ENCODE data around the gene IMPACT.

The IMPACT gene, protein sequence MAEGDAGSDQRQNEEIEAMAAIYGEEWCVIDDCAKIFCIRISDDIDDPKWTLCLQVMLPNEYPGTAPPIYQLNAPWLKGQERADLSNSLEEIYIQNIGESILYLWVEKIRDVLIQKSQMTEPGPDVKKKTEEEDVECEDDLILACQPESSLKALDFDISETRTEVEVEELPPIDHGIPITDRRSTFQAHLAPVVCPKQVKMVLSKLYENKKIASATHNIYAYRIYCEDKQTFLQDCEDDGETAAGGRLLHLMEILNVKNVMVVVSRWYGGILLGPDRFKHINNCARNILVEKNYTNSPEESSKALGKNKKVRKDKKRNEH

GRCh38 chr18:24426398-24427294 lies at the start of gene IMPACT:
IMPACT (plus strand) TSS chr18:24426670; CDS start chr18:24426757, 87 bp downstream.
- H3K27me3 ChIP-seq (ENCODE audit: control insufficient read depth, insufficient read depth, low read length), result no peaks in the 10 kb centered on the region
- peaks cover 2% of the 10 kb centered on the region for H3K4me1 ChIP-seq (ENCODE audit: control insufficient read depth, insufficient read depth, low read length)
- peak within 1 kb of the TSS; percentile 45 for H3K9ac ChIP-seq (ENCODE audit: low read length)
- H3K4me3 ChIP-seq (ENCODE audit: low read length), result peak within 1 kb of the TSS; percentile 84
- H3K36me3 ChIP-seq (ENCODE audit: control insufficient read depth, insufficient read depth, low read length), result no peaks in the 10 kb centered on the region
- H3K27ac ChIP-seq (ENCODE audit: low read depth, low read length), result peak within 1 kb of the TSS; percentile 76

DNA sequence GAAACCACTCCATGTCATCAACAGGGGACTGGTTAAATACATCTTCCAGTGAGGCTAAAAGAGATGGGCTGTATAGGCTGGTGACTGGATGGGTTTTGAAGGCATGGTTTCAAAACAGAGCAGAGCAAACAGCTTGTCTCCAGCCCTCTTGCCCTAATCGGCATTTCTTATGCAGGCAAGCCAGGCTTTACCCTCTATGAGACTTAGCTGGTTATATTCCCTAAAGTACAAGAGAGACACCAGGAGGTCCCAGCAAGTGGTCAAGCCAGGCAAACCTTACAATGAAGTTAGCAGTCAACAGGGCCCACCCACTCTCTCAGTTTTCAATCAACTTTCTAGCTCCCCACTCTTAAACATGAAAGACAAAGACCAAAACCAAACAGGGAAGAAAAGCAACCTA lies 47.9 kb upstream of the IMPACT start:
- Histone ChIP-seq H3K9ac (ENCODE audit: low read length) (no peak overlapping the region), H3K27me3 (ENCODE audit: control insufficient read depth, insufficient read depth, low read length) (no peaks in the 10 kb centered on the region), H3K4me1 (ENCODE audit: control insufficient read depth, insufficient read depth, low read length) (no peaks in the 10 kb centered on the region), H3K36me3 (ENCODE audit: control insufficient read depth, insufficient read depth, low read length) (peaks cover 2% of the 10 kb centered on the region), H3K4me3 (ENCODE audit: low read length) (no peak overlapping the region), H3K27ac (ENCODE audit: low read depth, low read length) (no peak overlapping the region)

DNA sequence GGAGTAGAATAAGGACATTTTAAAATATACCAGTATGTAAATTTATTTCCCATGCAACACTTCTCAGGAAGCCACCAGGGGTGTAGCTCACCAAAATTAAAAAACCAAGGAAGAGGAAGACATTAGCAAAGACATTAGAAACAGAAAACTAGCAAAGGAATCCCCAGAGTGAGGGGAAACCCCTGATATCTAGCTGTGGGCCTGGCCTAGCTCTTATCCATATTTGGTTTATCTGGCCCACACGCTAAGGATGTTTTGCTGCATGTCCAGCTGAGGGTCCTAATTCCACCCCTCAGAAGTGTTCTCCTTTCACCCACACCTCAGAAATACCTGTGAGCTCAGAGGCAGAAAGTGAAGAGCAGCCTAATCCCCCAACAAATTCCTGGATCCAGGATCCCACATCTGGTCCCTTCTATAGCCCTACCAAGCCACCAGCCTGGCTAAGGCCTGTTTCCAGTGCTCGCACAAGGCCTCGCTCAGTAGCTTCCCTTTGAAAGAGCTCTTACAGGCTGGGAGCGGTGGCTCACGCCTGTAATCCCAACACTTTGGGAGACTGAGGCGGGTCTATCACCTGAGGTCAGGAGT lies 46.2 kb upstream of the IMPACT start:
- H3K36me3 ChIP-seq (ENCODE audit: control insufficient read depth, insufficient read depth, low read length), result peaks cover 1% of the 10 kb centered on the region
- no peak overlapping the region for H3K27ac ChIP-seq (ENCODE audit: low read depth, low read length)
- H3K9ac ChIP-seq (ENCODE audit: low read length), result no peak overlapping the region
- H3K27me3 ChIP-seq (ENCODE audit: control insufficient read depth, insufficient read depth, low read length), result no peaks in the 10 kb centered on the region
- H3K4me1 ChIP-seq (ENCODE audit: control insufficient read depth, insufficient read depth, low read length), result no peaks in the 10 kb centered on the region
- H3K4me3 ChIP-seq (ENCODE audit: low read length), result no peak overlapping the region

GRCh38 chr18:24381126-24381525 lies 45.3 kb upstream of the IMPACT start:
- no peaks in the 10 kb centered on the region for H3K36me3 ChIP-seq (ENCODE audit: control insufficient read depth, insufficient read depth, low read length)
- H3K4me3 ChIP-seq (ENCODE audit: low read length), result no peak overlapping the region
- no peaks in the 10 kb centered on the region for H3K4me1 ChIP-seq (ENCODE audit: control insufficient read depth, insufficient read depth, low read length)
- no peaks in the 10 kb centered on the region for H3K27me3 ChIP-seq (ENCODE audit: control insufficient read depth, insufficient read depth, low read length)
- no peak overlapping the region for H3K27ac ChIP-seq (ENCODE audit: low read depth, low read length)
- no peak overlapping the region for H3K9ac ChIP-seq (ENCODE audit: low read length)

DNA sequence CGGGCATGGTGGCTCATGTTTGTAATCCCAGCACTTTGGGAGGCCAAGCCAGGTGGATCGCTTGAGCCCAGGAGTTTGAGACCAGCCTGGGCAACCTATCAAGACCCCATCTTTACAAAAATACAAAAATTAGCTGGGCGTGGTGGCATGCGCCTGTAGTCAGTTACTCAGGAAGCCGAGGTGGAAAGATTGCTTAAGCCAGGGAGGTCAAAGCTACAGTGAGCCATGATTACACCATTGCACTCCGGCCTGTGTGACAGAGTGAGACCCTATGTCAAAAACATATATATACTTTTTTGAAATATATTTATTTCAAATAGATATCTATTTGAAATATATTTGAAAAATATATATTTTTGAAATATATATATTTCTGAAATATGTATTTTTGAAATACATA lies 39.8 kb upstream of the IMPACT start:
- Histone ChIP-seq H3K27ac (ENCODE audit: low read depth, low read length) (no peak overlapping the region), H3K27me3 (ENCODE audit: control insufficient read depth, insufficient read depth, low read length) (no peaks in the 10 kb centered on the region), H3K4me1 (ENCODE audit: control insufficient read depth, insufficient read depth, low read length) (no peaks in the 10 kb centered on the region), H3K9ac (ENCODE audit: low read length) (no peak overlapping the region), H3K4me3 (ENCODE audit: low read length) (no peak overlapping the region), H3K36me3 (ENCODE audit: control insufficient read depth, insufficient read depth, low read length) (no peaks in the 10 kb centered on the region)

GRCh38 chr18:24388957-24389356 lies 37.5 kb upstream of the IMPACT start:
- H3K4me1 ChIP-seq (ENCODE audit: control insufficient read depth, insufficient read depth, low read length), result no peaks in the 10 kb centered on the region
- H3K4me3 ChIP-seq (ENCODE audit: low read length), result no peak overlapping the region
- no peak overlapping the region for H3K27ac ChIP-seq (ENCODE audit: low read depth, low read length)

GRCh38 chr18:24395049-24395795 lies 31.2 kb upstream of the IMPACT start:
- Histone ChIP-seq H3K9ac (ENCODE audit: low read length) (no peak overlapping the region), H3K27ac (ENCODE audit: low read depth, low read length) (no peak overlapping the region), H3K36me3 (ENCODE audit: control insufficient read depth, insufficient read depth, low read length) (no peaks in the 10 kb centered on the region), H3K4me3 (ENCODE audit: low read length) (no peak overlapping the region), H3K27me3 (ENCODE audit: control insufficient read depth, insufficient read depth, low read length) (no peaks in the 10 kb centered on the region), H3K4me1 (ENCODE audit: control insufficient read depth, insufficient read depth, low read length) (no peaks in the 10 kb centered on the region)

More at GRCh38 chr18:24388957-24389356, 37.5 kb upstream of the IMPACT start:
- no peaks in the 10 kb centered on the region for H3K36me3 ChIP-seq (ENCODE audit: control insufficient read depth, insufficient read depth, low read length)
- no peak overlapping the region for H3K9ac ChIP-seq (ENCODE audit: low read length)
- no peaks in the 10 kb centered on the region for H3K27me3 ChIP-seq (ENCODE audit: control insufficient read depth, insufficient read depth, low read length)

DNA sequence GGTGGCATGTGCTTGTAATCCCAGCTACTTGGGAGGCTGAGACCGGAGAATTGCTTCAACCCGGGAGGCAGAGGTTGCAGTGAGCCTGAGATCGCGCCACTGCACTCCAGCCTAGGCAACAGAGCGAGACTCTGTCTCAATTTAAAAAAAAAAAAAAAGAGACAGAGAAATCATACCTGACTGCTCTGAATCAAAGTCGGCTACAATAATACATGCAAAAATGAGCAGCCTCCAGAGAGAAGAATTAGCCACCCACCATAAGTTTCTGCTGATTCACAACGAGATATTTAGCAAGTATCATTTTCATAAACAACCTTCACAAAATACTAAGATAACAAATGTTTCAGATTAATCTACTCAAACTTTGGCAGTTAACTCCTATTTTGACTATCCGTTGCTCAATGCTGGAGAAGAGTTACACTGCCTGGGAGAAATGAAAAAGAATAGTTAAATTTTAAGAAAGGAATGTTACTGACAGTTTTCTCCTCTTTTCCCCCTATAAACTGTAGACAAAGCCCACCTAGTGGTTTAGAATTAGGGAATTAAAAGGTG lies 30.3 kb upstream of the IMPACT start:
- Histone ChIP-seq H3K27me3 (ENCODE audit: control insufficient read depth, insufficient read depth, low read length) (no peaks in the 10 kb centered on the region), H3K9ac (ENCODE audit: low read length) (no peak overlapping the region), H3K4me3 (ENCODE audit: low read length) (no peak overlapping the region), H3K36me3 (ENCODE audit: control insufficient read depth, insufficient read depth, low read length) (no peaks in the 10 kb centered on the region), H3K4me1 (ENCODE audit: control insufficient read depth, insufficient read depth, low read length) (no peaks in the 10 kb centered on the region), H3K27ac (ENCODE audit: low read depth, low read length) (no peak overlapping the region)

DNA sequence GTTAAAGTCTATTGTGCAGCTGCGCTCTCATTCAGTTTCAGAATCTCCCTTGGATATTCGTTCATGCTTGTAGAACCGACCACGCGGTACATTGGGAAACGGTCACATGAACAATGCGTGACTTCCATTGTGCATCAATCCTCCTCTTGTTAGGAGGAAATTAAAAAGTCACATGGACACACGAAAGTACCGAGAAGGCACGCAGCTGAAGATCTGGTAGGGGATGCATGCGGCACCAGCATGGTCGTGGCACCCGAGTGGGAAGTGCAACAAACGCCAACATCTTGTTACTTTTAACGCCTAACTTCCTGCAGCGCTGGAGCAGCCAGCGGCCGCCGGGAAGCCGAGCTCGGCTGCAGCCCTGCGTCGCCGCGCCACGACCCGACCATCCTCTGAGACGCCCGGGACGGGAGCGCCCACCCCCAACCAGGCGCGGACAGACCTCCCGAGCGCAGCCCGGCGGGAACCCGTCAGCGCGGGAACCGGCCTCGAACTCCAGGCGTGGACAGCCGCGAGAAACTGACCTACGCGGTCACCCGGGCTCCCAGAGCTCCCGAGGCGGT lies 29.3 kb upstream of the IMPACT start:
- Histone ChIP-seq H3K36me3 (ENCODE audit: control insufficient read depth, insufficient read depth, low read length) (no peaks in the 10 kb centered on the region), H3K9ac (ENCODE audit: low read length) (peak overlapping the region; percentile 38), H3K27ac (ENCODE audit: low read depth, low read length) (peak overlapping the region; percentile 63), H3K4me1 (ENCODE audit: control insufficient read depth, insufficient read depth, low read length) (no peaks in the 10 kb centered on the region), H3K4me3 (ENCODE audit: low read length) (peak overlapping the region; percentile 87), H3K27me3 (ENCODE audit: control insufficient read depth, insufficient read depth, low read length) (no peaks in the 10 kb centered on the region)

GRCh38 chr18:24397694-24398368 lies 28.6 kb upstream of the IMPACT start, which contains the start of gene OSBPL1A:
OSBPL1A (minus strand) TSS chr18:24397824; CDS start chr18:24377533, 20,291 bp downstream.
- H3K27me3 ChIP-seq (ENCODE audit: control insufficient read depth, insufficient read depth, low read length), result no peaks in the 10 kb centered on the region
- H3K36me3 ChIP-seq (ENCODE audit: control insufficient read depth, insufficient read depth, low read length), result no peaks in the 10 kb centered on the region
- H3K27ac ChIP-seq (ENCODE audit: low read depth, low read length), result peak within 1 kb of the TSS; percentile 63
- peak within 1 kb of the TSS; percentile 87 for H3K4me3 ChIP-seq (ENCODE audit: low read length)
- no peaks in the 10 kb centered on the region for H3K4me1 ChIP-seq (ENCODE audit: control insufficient read depth, insufficient read depth, low read length)
- peak within 1 kb of the TSS; percentile 38 for H3K9ac ChIP-seq (ENCODE audit: low read length)

GRCh38 chr18:24398540-24398939 lies 27.9 kb upstream of the IMPACT start:
- no peak overlapping the region for H3K9ac ChIP-seq (ENCODE audit: low read length)
- H3K27ac ChIP-seq (ENCODE audit: low read depth, low read length), result no peak overlapping the region
- H3K4me1 ChIP-seq (ENCODE audit: control insufficient read depth, insufficient read depth, low read length), result no peaks in the 10 kb centered on the region
- no peaks in the 10 kb centered on the region for H3K27me3 ChIP-seq (ENCODE audit: control insufficient read depth, insufficient read depth, low read length)
- no peaks in the 10 kb centered on the region for H3K36me3 ChIP-seq (ENCODE audit: control insufficient read depth, insufficient read depth, low read length)
- no peak overlapping the region for H3K4me3 ChIP-seq (ENCODE audit: low read length)

Measured in rectal smooth muscle tissue (tissue), 1 donor.